HG02678 (cell line): Measurements from ENCODE around the gene AIFM2.

Experiments
- ATAC-seq: cut with Tn5 transposase; IDR thresholded peaks from one replicate; pipeline ENCODE4 v1.9.1; 2021; ENCODE audit warnings: mild to moderate bottlenecking, moderate library complexity; ENCODE audit not compliant: unreplicated experiment

AIFM2 gene

GRCh38 chr10:70146489-70147258, 14.0 kb upstream of the AIFM2 start, which contains the start of gene TYSND1:
Gene TYSND1, minus strand, starts transcription at chr10:70146700. Its CDS starts 114 bp downstream, at chr10:70146586.
- peak; percentile 91 for ATAC-seq

- peak; percentile 49 for ATAC-seq
Observed at GRCh38 chr10:70145666-70146488, 13.3 kb upstream of the AIFM2 start.

- ATAC-seq: peak; percentile 6
Observed at GRCh38 chr10:70145166-70145665, 12.6 kb upstream of the AIFM2 start.

GRCh38 chr10:70144372-70145110, 11.9 kb upstream of the AIFM2 start:
- no peak for ATAC-seq

DNA sequence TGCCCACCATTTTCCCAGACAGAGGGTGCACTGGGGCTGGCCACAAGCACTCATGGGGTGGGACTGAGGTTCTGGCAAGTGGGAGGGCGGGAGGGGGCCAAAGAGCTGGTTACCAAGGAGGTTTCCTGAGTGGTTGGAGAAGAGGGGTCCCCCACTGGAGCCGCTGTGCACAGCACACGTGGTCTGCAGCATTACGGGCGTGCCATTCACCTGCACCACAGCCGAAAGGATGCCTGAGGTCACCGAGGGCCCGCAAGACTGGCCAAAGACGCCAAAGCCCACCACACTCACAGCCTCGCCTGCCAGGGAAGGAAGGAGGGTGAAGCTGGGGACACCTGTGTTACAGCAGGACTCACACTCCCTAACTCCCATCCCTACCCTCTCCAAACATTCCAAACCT, 9.9 kb upstream of the AIFM2 start:
- no peak for ATAC-seq

GRCh38 chr10:70140297-70140696, 7.7 kb upstream of the AIFM2 start:
- no peak for ATAC-seq

DNA sequence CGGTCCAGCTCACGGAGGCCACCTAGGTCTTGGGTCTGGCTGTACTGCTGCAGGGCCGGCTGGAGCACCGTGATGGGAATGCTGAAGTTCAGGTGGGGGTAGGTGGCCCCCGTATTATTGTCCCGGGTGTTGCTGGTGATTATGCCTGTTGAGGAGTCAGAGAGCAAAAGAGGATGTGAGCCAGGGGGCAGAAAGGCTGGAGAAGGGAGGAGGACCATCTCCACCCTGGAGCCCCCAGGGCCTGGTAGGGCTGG, 7.3 kb upstream of the AIFM2 start:
- ATAC-seq: no peak

- no peak for ATAC-seq
Observed at GRCh38 chr10:70139151-70139996, 6.7 kb upstream of the AIFM2 start.

GRCh38 chr10:70137927-70138883, 5.6 kb upstream of the AIFM2 start:
- no peak for ATAC-seq

- no peak for ATAC-seq
Observed at GRCh38 chr10:70137135-70137534, 4.5 kb upstream of the AIFM2 start.

DNA sequence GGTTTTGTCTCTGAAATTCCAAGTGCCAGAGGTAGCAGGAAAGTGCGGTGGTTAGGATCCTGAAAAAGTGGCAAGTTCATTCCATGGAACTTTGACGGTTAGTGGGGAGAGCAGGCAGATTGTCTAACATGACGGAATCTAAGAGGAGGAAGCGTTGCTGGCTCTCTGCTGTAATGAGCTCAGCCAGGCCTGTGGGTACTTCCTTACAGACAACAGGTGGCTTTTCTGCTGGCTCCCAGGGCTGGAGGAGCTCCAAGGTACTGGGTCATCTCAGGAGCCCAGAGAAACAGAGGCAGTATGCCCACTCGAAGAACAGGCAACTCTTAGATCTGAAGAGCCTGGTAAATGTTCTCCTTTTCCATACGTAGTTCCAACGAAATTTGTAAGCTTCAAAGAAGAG, 3.1 kb upstream of the AIFM2 start:
- no peak for ATAC-seq

- ATAC-seq: no peak
Observed at GRCh38 chr10:70135046-70135445, 2.4 kb upstream of the AIFM2 start.

DNA sequence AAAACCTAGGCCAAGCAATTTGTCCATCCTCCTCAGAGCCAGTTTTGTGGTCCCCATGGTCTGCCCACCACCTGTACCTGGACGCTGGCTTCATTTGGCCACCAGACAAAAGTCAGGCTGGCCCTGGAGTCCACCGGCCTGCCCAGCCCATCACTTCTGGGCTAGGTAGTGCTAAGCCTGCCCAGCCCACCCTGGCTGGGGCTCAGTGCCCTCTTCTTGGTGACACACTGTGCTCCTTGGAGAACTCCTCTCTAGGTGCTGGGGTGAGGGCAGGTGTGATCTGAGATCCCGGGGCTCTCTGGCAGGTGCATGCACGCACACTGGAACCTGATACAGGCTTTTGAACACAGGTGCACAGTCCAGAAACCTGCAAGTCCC, 1.1 kb downstream of the AIFM2 start:
- no peak for ATAC-seq

GRCh38 chr10:70130878-70131559, 1.6 kb downstream of the AIFM2 start:
- ATAC-seq: no peak

DNA sequence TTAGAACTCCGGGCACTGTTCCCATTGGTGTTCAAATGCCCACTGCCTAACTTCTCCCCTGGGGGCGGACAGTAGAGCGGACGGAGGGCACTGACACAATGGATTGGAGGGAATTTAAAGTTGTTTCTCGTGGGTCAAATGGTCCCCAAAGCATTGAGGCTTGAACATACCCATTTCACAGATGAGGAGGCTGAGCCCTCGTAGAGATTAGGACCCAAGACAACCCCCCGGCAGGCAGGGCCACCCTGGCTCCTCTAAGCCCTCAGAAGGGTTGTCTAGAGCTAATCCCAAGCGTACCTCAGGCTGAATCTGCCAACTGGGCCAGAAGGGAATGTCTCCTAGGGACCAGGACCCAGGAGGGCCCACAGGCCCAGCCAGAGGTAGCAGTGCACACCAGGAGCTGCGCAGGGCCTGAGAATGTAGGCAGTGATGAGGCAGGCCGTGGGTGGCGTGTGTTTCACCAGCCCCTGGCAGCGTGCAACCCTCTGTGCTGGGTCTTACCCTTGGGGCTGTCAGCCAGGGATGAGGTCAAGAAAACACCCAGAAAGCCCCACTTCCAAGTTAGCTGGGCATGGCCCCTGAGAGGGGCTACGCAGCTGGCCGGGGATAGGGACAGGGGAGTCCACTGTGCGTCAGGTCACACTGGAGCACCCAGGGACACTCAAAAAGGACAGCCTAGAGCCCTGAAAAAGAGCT, 5.8 kb downstream of the AIFM2 start:
- ATAC-seq: no peak

DNA sequence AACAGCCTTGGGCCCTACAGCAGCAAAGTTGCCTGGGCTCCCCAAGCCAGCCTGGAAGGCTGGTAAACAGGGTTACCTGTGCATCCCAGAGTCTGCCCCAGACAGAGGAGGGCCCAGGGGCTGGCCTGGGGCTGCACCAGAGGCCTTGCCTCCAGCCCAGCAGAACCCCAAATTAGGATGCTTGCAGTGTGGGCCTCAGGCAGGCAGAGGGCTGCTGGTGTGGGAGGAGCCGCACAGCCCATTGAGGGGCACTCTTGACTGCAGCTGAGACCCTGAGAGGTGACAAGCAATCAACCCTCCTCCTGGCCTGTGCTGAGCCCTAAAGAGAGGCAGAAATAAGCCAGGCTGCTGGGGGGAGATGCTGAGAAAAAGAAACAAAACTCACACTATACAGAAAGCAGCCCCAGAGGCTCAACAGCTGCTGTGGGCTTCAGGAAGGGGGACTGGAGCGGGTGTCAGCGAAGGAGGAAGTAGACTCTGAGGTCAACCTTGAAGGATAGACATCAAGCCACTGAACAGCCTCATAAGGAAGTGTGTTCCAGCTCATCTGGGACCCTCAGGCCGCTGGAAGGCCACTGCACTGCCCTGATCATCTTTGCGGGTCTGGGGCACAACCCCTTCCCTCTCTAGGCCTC, 6.6 kb downstream of the AIFM2 start:
- peak; percentile 66 for ATAC-seq

DNA sequence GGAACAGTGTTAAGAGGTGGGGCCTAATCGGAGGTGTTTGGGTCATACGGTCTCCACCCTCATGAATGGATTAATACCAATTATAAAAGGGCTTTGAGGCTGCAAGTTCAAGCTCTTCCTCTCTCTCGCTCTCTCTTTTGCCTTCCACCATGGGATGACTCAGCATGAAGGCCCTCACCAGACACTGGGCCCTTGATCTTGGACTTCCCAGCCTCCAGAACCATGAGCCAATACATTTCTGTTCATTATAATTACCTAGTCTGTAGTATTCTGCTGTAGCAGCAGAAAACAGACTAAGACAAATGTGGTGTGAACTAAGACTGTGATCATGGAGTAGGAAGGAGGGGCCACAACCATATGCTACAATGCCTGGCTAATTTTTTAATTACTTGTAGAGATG, 7.7 kb downstream of the AIFM2 start:
- no peak for ATAC-seq

GRCh38 chr10:70124415-70124814, 8.2 kb downstream of the AIFM2 start:
- ATAC-seq: no peak
